SK-N-SH (cell line): ENCODE results near the gene LRRC57.

Experiments used
- FOXJ3 ChIP-seq: sonication (generic); formaldehyde crosslinking; IDR thresholded peaks from 2 replicates; pipeline ENCODE4 v1.5.1; 2020; ENCODE audit warnings: mild to moderate bottlenecking, missing genetic modification reagents
- NFIC ChIP-seq: IDR thresholded peaks from 2 replicates; pipeline ENCODE4 v1.4.0; 2012; ENCODE audit warnings: borderline replicate concordance
- RAD21 ChIP-seq: IDR thresholded peaks from 2 replicates; pipeline ENCODE4 v1.6.1; 2012; ENCODE audit warnings: mild to moderate bottlenecking, low read length
- TF ChIP-seq, protein P1 (sequence below): fragments of 150-350 bp; IDR thresholded peaks from 2 replicates; pipeline ENCODE4 v1.6.1; 2017; ENCODE audit warnings: antibody characterized with exemption, low read length, low read depth, borderline replicate concordance
- TF ChIP-seq, protein P2 (sequence below): fragments of 200-600 bp; sonication (generic); IDR thresholded peaks from 2 replicates; pipeline ENCODE4 v1.6.1; 2017; ENCODE audit warnings: antibody characterized with exemption, mild to moderate bottlenecking, moderate library complexity

DNA sequence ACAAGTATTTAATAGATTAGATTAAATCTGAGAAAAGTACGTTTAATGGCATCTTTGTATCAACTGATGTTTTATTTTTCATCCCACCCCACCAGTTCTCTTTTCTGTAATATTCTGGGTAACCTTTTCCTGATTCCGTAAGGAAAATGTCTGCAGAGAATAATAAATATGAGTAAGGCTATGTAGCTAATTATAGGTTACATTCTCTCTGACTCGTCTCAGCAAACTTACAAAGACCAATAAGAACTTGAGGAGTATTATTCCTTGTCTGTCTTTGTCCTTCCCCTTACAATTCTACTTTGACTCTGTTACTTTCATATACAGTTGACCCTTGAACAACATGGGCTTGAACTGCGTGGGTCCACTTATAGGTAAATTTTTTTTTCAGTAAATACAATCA is 41.1 kb downstream of the LRRC57 start:
- TF ChIP-seq, protein P1, sequence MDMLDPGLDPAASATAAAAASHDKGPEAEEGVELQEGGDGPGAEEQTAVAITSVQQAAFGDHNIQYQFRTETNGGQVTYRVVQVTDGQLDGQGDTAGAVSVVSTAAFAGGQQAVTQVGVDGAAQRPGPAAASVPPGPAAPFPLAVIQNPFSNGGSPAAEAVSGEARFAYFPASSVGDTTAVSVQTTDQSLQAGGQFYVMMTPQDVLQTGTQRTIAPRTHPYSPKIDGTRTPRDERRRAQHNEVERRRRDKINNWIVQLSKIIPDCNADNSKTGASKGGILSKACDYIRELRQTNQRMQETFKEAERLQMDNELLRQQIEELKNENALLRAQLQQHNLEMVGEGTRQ = no peak
- TF ChIP-seq NFIC (no peak), RAD21 (no peak), FOXJ3 (no peak)
- TF ChIP-seq, protein P2, sequence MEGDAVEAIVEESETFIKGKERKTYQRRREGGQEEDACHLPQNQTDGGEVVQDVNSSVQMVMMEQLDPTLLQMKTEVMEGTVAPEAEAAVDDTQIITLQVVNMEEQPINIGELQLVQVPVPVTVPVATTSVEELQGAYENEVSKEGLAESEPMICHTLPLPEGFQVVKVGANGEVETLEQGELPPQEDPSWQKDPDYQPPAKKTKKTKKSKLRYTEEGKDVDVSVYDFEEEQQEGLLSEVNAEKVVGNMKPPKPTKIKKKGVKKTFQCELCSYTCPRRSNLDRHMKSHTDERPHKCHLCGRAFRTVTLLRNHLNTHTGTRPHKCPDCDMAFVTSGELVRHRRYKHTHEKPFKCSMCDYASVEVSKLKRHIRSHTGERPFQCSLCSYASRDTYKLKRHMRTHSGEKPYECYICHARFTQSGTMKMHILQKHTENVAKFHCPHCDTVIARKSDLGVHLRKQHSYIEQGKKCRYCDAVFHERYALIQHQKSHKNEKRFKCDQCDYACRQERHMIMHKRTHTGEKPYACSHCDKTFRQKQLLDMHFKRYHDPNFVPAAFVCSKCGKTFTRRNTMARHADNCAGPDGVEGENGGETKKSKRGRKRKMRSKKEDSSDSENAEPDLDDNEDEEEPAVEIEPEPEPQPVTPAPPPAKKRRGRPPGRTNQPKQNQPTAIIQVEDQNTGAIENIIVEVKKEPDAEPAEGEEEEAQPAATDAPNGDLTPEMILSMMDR = no peak
